ENCODE results near the gene SPPL3.

DNA sequence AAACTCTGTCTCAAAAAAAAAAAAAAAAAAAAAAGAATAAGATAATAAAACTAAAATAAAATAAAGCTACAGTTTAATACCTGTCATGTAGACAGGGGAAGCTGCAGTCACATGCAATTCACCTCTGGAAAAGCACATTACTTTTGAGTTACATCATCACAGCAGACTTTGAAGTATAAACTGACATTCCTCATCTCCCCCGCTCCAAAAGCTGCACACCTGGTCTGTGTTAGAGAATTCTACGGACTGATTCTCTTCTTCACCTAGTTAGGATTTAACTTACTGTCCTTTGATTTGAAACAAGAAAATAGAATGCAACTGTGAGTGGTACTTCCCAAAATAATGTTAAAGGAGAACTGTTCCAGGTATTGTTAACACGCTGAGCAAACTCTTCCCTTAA is 25.1 kb downstream of the SPPL3 start:
- TF ChIP-seq SNAI2 (CRISPR knock-in tag; IDR thresholded peaks at IDR 0.05) = no peak
- TF ChIP-seq ISL1 (CRISPR knock-in tag; IDR thresholded peaks at IDR 0.05) = no peak
- TF ChIP-seq ZNF8 (CRISPR knock-in tag; IDR thresholded peaks at IDR 0.05) = no peak
- TF ChIP-seq ZFP30 (CRISPR knock-in tag; IDR thresholded peaks at IDR 0.05) = no peak
- TF ChIP-seq BACH2 (CRISPR knock-in tag; IDR thresholded peaks at IDR 0.05; ENCODE audit: borderline replicate concordance) = no peak
- no peak for TF ChIP-seq ZNF70 (CRISPR knock-in tag; IDR thresholded peaks at IDR 0.05)
- TF ChIP-seq TOX (CRISPR knock-in tag; IDR thresholded peaks at IDR 0.05; ENCODE audit: borderline replicate concordance) = no peak
- TF ChIP-seq GLIS3 (CRISPR knock-in tag; IDR thresholded peaks at IDR 0.05) = no peak
- TF ChIP-seq, protein P1, sequence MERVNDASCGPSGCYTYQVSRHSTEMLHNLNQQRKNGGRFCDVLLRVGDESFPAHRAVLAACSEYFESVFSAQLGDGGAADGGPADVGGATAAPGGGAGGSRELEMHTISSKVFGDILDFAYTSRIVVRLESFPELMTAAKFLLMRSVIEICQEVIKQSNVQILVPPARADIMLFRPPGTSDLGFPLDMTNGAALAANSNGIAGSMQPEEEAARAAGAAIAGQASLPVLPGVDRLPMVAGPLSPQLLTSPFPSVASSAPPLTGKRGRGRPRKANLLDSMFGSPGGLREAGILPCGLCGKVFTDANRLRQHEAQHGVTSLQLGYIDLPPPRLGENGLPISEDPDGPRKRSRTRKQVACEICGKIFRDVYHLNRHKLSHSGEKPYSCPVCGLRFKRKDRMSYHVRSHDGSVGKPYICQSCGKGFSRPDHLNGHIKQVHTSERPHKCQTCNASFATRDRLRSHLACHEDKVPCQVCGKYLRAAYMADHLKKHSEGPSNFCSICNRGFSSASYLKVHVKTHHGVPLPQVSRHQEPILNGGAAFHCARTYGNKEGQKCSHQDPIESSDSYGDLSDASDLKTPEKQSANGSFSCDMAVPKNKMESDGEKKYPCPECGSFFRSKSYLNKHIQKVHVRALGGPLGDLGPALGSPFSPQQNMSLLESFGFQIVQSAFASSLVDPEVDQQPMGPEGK (CRISPR knock-in tag; IDR thresholded peaks at IDR 0.05; ENCODE audit: borderline replicate concordance) = no peak

Data from SK-N-SH treated with all-trans-retinoic acid at 6 μM for 48 hours (cell line).